GM12874 (cell line): ENCODE results near the gene TMEM30A.

Experiments used
- TF ChIP-seq, protein P1 (sequence below): IDR thresholded peaks from 2 replicates; pipeline ENCODE4 v1.5.1; 2011; ENCODE audit warnings: low read depth, mild to moderate bottlenecking, control low read depth, low read length, moderate library complexity; ENCODE audit not compliant: insufficient read depth

The TMEM30A gene

DNA sequence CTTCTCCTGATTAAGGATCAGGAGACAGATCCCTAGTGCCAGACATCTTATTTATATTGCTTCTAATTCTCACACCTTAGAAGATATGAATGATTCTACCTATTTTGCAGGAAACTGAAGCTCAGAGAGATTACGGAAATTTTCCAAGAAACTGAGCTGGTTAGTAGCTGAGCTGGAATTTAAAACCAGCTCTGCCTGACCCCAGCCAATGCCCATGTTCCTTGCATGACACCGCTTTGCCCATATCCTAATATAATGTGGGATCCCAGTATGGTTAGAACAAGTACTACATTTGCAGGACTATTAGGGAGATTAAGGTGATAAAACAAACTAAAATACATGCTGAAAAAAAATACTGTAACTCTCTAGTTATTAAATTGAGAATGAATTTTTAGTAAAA lies 1.9 kb downstream of the TMEM30A start:
- TF ChIP-seq, protein P1, sequence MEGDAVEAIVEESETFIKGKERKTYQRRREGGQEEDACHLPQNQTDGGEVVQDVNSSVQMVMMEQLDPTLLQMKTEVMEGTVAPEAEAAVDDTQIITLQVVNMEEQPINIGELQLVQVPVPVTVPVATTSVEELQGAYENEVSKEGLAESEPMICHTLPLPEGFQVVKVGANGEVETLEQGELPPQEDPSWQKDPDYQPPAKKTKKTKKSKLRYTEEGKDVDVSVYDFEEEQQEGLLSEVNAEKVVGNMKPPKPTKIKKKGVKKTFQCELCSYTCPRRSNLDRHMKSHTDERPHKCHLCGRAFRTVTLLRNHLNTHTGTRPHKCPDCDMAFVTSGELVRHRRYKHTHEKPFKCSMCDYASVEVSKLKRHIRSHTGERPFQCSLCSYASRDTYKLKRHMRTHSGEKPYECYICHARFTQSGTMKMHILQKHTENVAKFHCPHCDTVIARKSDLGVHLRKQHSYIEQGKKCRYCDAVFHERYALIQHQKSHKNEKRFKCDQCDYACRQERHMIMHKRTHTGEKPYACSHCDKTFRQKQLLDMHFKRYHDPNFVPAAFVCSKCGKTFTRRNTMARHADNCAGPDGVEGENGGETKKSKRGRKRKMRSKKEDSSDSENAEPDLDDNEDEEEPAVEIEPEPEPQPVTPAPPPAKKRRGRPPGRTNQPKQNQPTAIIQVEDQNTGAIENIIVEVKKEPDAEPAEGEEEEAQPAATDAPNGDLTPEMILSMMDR, result no peak

DNA sequence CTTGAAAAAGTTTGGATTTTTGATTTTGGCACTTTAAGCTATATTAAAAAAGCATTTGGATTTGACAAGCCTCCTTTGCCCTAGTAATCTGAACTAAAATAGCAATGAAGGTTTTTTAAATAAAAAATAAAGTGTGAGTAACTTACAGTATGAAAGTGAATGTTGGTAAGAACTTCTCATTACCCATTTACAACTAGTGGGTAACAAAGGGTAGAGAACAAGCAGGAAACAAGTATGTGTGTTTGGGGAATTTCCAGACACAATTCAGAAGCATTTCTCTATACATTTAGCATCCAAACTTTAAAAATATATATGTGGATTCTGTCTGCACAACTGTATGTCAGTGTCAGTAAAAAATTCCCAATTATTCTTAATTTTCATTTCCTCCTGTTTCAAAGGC lies 2.9 kb downstream of the TMEM30A start:
- TF ChIP-seq, protein P1, result no peak

DNA sequence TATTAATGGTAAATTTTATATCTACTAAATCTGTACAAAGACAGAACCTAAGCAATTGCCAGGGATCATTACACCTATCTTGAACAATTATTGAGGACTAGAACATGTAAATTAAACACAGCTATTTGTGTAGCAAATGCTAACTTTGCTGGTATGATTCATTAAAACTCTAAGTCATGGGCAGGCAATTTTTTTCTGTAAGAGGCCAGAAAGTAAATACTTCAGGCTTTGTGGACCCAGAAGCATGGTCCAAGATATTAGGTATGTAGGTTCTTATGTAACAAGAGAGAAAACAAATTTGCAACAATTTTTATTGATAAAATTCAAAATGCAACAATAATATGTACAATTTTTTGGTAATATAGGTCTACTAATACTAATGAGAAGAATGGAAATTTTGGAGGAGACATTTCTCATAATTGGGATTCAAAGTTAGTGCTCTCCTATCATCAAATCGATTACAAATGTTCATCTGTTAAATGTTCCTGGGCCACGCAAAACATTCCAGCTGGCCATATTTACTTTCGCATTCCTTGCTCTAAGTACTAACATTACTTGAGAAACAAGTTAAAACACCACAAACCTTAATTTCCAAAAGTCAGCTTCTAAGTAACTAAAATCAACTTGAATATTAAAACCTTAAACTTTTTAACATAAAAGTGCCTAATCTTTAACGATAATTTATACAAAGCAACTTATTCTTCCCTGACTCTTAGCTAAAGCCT lies 4.3 kb downstream of the TMEM30A start:
- TF ChIP-seq, protein P1, result no peak

DNA sequence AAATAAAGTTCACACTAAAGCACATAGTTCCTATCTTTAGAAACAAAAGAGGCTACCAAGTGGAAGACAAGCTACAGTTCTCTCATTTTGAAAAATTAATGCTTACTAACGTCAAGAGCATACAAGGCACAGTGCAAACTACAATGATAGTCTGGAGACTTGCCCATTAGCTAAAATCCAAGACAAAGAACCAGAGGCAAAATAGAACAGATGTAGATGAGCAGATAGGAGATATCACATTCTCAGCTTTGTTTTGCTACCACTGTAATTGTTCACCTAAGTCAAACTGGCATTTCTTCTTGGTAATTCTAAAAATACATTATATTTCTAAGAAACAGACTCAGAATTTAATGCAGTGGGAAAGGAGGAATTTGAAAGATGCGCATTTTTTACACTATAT lies 5.2 kb downstream of the TMEM30A start:
- TF ChIP-seq, protein P1, result no peak

DNA sequence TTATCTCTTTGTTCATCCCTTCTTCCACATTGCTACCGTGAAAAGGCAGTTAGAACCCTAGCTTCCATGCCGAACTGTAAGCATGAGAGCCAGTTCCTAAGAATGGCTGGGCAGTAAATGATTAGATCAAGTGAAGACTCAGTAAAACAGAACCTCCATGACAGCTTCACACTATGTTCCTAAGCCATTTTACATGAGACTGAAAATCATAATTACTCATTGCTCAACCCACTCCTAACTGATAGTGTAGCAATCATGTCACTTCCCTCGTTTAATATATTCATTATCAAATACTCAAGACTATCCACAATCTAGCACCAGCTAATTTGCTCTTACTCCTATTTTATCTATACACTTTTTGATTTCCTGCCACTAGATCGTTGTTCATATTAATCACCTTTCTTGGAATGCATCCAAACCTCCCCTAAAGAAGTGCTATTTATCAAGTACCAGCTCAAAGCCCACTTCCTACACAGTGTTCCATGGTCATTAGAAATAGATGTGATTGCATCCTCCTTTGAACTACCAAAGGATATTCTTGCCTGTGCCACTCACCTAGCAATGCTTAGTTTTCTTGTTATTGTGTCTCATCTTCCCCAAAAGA lies 6.0 kb downstream of the TMEM30A start:
- TF ChIP-seq, protein P1, result no peak

DNA sequence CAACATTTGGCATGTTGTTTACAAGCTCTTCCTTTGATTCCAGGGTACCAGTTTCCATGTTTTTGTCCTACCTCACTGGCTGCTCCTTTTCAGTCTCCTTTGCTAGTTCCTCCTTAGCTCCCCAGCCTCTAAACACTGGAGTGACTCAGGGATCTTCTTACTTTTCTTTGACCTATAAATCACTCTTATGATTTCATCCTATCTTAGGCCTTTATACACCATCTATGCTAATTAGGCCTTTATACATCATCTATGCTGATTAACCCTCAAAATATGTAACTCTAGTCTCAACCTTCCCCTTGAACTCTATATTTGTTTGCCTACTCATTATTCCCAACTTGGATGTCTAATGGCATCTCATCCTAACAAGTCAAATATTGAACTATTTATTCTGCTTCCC lies 9.5 kb downstream of the TMEM30A start:
- TF ChIP-seq, protein P1, result no peak

DNA sequence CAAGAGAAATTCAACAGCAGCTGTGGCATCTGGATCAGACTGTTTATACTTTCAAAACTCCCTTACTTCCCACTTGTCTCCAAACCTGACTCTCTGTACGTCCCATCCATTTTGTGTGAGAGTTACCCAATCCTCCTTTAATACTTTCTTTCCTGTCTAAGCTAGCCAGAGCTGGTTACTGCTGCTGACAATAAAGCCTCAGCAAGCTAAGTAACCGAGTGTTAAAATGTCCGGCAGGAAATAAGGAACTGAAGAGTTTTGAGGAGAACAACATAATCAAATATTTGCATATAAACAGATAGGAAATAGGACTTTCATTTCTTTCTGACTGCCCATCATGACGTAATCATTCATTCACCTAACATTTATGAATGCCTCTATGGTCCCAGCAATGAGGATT lies 11.6 kb downstream of the TMEM30A start:
- TF ChIP-seq, protein P1, result no peak
